Measurements from ENCODE around the gene AGAP1.

DNA sequence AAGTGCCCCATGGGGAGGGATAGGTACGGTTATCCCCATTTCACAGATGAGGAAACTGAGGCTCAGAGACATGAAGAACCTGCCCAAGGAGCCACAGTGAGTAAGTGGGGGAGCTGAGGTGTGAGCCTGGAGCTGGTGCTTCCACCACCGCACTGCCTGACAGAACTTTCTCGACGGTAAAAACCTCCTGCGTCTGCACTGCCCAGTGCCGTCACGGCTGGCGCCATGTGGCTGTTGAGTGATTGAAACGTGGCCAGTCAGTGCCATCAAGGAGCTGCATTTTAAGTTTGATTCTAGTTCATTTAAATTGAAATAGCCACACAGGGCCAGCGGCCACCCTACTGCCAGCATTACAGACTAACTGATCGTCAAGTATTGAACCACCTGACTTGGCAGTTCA is 217.1 kb downstream of the AGAP1 start:
- TF ChIP-seq EZH2 (IDR thresholded peaks at IDR 0.05) (no peak), CTCF (IDR thresholded peaks at IDR 0.05) (no peak)

All from neural progenitor cell (in vitro differentiated cells).